Sciatic nerve (tissue), 2 donors: Measurements from ENCODE around the gene C5orf63. TPM values are rescaled to one million over a fixed set of nuclear protein-coding genes. Genes with fewer than 3 reads are reported as not detected.
"Not testable (repeated sequence)": the region's sequence is repeated elsewhere in the genome, so short reads cannot be mapped to it uniquely, and the experiment has no call there.

ENCODE experiments used
- ATAC-seq: fragments of 200-7000 bp; cut with Tn5 transposase; one replicate; pipeline ENCODE4 v1.9.1; 2020; ENCODE audit warnings: mild to moderate bottlenecking, moderate library complexity
- DNase-seq: peaks from one replicate; pipeline ENCODE4 v3.0.0-alpha.2; 2020; ENCODE audit warnings: low spot score
- intact Hi-C: fragments of 100-400 bp; cut with DNase I; formaldehyde crosslinking; loops from one replicate; pipeline ENCODE4 v1.14.2; 2022
- total RNA-seq: library from RNA; stranded (reverse); fragmentation: NEBNext Ultra II Directional; extraction: Animal tissue kit (Norgen Biotek cat#: 25700); gene quantifications from one replicate; pipeline ENCODE4 v1.2.1, GENCODE V29; 2021
- donor health status: DM: no; HTN: no; CAD: no.
- donor health status: DM: no; HTN: no; CAD: no.

C5orf63 gene
- total RNA-seq, 1 donor from 2014 or later: 8.9 TPM

GRCh38 chr5:127077366-127077765, 4.1 kb upstream of the C5orf63 start:
- ATAC-seq (no peak), DNase-seq (no peak)
- intact Hi-C loops: no loop called here

- ATAC-seq: peak; percentile 63
- no peak for DNase-seq
- intact Hi-C loops: no loop called here
Measured at GRCh38 chr5:127076315-127077129, 3.2 kb upstream of the C5orf63 start.

GRCh38 chr5:127074466-127074865, 1.2 kb upstream of the C5orf63 start:
- intact Hi-C loops: no loop called here
- no peak for ATAC-seq
- no peak for DNase-seq

GRCh38 chr5:127070243-127070642, 3.1 kb downstream of the C5orf63 start:
- DNase-seq (no peak), ATAC-seq (no peak)
- intact Hi-C loops: no loop called here

GRCh38 chr5:127068493-127069214, 4.6 kb downstream of the C5orf63 start:
- intact Hi-C loops: no loop called here
- ATAC-seq (no peak), DNase-seq (no peak)

GRCh38 chr5:127066721-127067120, 6.6 kb downstream of the C5orf63 start:
- intact Hi-C loops: no loop called here
- DNase-seq (no peak), ATAC-seq (no peak)

GRCh38 chr5:127064253-127064840, 9.0 kb downstream of the C5orf63 start:
- intact Hi-C loops: no loop called here
- no peak for DNase-seq
- peak; percentile 28 for ATAC-seq

- no peak for ATAC-seq
- intact Hi-C loops: no loop called here
Measured at GRCh38 chr5:127063257-127063913, 9.9 kb downstream of the C5orf63 start.

GRCh38 chr5:127061956-127062355, 11.3 kb downstream of the C5orf63 start:
- intact Hi-C loops: no loop called here
- DNase-seq (no peak), ATAC-seq (no peak)

More at GRCh38 chr5:127063257-127063913, 9.9 kb downstream of the C5orf63 start:
- no peak for DNase-seq

- no peak for DNase-seq
- intact Hi-C loops: no loop called here
- no peak for ATAC-seq
Measured at GRCh38 chr5:127061537-127061936, 11.8 kb downstream of the C5orf63 start.

GRCh38 chr5:127060470-127060985, 12.8 kb downstream of the C5orf63 start:
- intact Hi-C loops: no loop called here
- ATAC-seq (no peak), DNase-seq (no peak)

- intact Hi-C loops: no loop called here
- ATAC-seq (no peak), DNase-seq (no peak)
Measured at GRCh38 chr5:127056896-127057295, 16.4 kb downstream of the C5orf63 start.

- ATAC-seq: no peak
- intact Hi-C loops: no loop called here
- DNase-seq: no peak
Measured at GRCh38 chr5:127055880-127056653, 17.2 kb downstream of the C5orf63 start.

GRCh38 chr5:127053551-127053950, 19.8 kb downstream of the C5orf63 start:
- intact Hi-C loops, DNase-seq, ATAC-seq: not testable (repeated sequence)

GRCh38 chr5:127053049-127053448, 20.3 kb downstream of the C5orf63 start:
- ATAC-seq (no peak), DNase-seq (no peak)
- intact Hi-C loops: no loop called here

GRCh38 chr5:127051591-127051990, 21.7 kb downstream of the C5orf63 start:
- DNase-seq: no peak
- ATAC-seq: no peak
- intact Hi-C loops: no loop called here

- intact Hi-C loops: no loop called here
- DNase-seq: no peak
- ATAC-seq: no peak
Measured at GRCh38 chr5:127046343-127047072, 26.8 kb downstream of the C5orf63 start.

GRCh38 chr5:127042593-127042992, 30.7 kb downstream of the C5orf63 start:
- ATAC-seq (no peak), DNase-seq (no peak)
- intact Hi-C loops: no loop called here
